C4-2B (cell line): Measurements from ENCODE around the gene TMEM17.

ENCODE experiments used
- ZFX ChIP-seq: fragments of 450-650 bp; IDR thresholded peaks from 2 replicates; pipeline ENCODE4 v1.6.1; 2017
- TF ChIP-seq, protein P1 (sequence below): fragments of 450-650 bp; conservative IDR thresholded peaks from 2 replicates; pipeline ENCODE4 v1.5.1; 2017; ENCODE audit warnings: mild to moderate bottlenecking

DNA sequence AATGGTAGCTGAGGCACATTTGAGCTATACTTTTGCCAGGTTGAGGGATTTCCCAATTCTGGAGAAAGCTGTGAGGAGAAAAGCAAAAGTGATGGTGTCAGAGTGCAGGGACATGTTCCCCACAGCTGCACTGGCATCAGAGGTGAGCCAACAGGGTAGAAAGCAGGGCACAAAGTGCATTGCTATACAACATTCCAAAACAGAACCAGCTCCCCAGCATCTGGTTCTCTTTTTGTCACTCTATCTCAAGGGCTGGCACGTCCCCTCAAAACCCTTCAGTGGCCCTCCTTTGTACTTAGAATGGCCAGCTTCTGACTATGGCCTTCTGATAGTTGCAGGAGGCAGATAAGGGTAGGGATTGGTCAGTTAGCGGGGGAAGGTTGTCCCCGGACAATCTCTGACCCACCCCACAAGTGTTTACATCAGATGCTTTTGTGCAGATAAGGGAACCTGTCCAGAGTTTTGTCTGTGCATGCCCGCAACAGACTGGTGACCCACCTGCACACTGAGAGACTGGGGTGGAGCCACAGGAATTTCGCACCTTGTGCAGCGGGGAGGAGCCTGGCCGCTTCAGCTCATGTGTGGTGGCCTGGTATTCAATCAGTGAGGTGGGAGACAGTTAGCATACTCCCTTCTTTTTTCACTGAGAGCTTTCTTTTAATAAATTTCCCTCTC lies 31.0 kb upstream of the TMEM17 start:
- TF ChIP-seq, protein P1, sequence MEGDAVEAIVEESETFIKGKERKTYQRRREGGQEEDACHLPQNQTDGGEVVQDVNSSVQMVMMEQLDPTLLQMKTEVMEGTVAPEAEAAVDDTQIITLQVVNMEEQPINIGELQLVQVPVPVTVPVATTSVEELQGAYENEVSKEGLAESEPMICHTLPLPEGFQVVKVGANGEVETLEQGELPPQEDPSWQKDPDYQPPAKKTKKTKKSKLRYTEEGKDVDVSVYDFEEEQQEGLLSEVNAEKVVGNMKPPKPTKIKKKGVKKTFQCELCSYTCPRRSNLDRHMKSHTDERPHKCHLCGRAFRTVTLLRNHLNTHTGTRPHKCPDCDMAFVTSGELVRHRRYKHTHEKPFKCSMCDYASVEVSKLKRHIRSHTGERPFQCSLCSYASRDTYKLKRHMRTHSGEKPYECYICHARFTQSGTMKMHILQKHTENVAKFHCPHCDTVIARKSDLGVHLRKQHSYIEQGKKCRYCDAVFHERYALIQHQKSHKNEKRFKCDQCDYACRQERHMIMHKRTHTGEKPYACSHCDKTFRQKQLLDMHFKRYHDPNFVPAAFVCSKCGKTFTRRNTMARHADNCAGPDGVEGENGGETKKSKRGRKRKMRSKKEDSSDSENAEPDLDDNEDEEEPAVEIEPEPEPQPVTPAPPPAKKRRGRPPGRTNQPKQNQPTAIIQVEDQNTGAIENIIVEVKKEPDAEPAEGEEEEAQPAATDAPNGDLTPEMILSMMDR: no peak
- no peak for TF ChIP-seq ZFX
